Mucosa of descending colon (tissue), 3 donors: Measurements from ENCODE around the gene TCF4. TPM values are rescaled to one million over a fixed set of nuclear protein-coding genes. Genes with fewer than 3 reads are reported as not detected.

Source experiments
- ATAC-seq: fragments of 200-7000 bp; cut with Tn5 transposase; one replicate; pipeline ENCODE4 v1.9.1; 2020; ENCODE audit warnings: mild to moderate bottlenecking, moderate library complexity
- DNase-seq, 3 donors: peaks; one replicate each; pipeline ENCODE4 v3.0.0-alpha.2; 2020
- H3K36me3 ChIP-seq: fragments of 200-600 bp; one replicate; pipeline ENCODE4 v1.8.0; 2021; ENCODE audit warnings: low read depth, mild to moderate bottlenecking
- H3K4me1 ChIP-seq: fragments of 200-600 bp; one replicate; pipeline ENCODE4 v1.8.0; 2021; ENCODE audit warnings: low read depth, mild to moderate bottlenecking
- H3K4me3 ChIP-seq: fragments of 200-600 bp; one replicate; pipeline ENCODE4 v1.8.0; 2021; ENCODE audit warnings: mild to moderate bottlenecking
- H3K9me3 ChIP-seq: fragments of 200-600 bp; one replicate; pipeline ENCODE4 v1.8.0; 2021; ENCODE audit warnings: mild to moderate bottlenecking
- intact Hi-C, 2 donors: fragments of 100-400 bp; cut with DNase I in 1 of 2; cut with micrococcal nuclease in 1 of 2; formaldehyde crosslinking; loops; one replicate each; pipeline versions ENCODE4 v1.11.0 to v1.11.1; 2022; cut with DNase I, micrococcal nuclease
- total RNA-seq, 3 donors: library from RNA; stranded (reverse); fragmentation: NEBNext Ultra II Directional in 2 of 3; extraction: Animal tissue kit (Norgen Biotek cat#: 25700) in 2 of 3; gene quantifications; one replicate each; pipeline versions ENCODE4 v1.2.1 to v1.2.4, GENCODE V29; 2021 to 2023
- TF ChIP-seq, protein P1 (sequence below): fragments of 200-600 bp; IDR thresholded peaks from one replicate; pipeline ENCODE4 v1.8.0; 2022; ENCODE audit warnings: antibody characterized with exemption, mild to moderate bottlenecking
- donor health status: DM: no; HTN: no; CAD: no; lungs with moderate emphysema.
- donor health status: DM: no; HTN: no; CAD: no.
- donor health status: DM: no; HTN: yes; CAD: no.

The TCF4 gene
- total RNA-seq, 3 donors from 2014 or later, result 20.7 to 88.2 (median 24.6) TPM

DNA sequence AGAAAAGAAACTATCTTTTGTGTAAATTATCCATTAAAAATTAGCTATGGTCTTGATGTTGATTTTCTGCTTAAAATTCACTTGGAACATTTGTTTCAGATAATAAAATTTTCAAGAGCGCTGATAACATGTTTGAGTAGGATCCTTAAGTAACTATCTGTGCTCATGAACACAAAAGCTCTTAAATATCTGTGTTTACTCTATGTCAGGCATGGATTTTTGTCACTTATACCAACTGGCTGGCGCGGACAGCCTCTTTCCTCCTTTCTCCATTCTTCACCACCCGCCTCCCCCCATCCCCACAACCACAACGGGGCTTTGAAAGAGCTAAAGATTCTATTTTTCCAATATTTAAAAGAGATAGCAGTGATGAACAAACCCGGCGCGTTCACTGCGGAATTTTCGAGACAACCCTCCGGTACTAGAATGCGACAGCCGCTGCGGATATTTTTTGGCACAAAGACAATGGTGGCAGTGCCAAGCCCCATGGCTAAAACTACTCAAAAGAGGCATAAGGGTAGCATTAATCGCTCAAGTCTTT is 181.5 kb downstream of the TCF4 start:
- intact Hi-C loops, result no loop called here
- ATAC-seq (no peak), DNase-seq (no peak)
- TF ChIP-seq, protein P1, sequence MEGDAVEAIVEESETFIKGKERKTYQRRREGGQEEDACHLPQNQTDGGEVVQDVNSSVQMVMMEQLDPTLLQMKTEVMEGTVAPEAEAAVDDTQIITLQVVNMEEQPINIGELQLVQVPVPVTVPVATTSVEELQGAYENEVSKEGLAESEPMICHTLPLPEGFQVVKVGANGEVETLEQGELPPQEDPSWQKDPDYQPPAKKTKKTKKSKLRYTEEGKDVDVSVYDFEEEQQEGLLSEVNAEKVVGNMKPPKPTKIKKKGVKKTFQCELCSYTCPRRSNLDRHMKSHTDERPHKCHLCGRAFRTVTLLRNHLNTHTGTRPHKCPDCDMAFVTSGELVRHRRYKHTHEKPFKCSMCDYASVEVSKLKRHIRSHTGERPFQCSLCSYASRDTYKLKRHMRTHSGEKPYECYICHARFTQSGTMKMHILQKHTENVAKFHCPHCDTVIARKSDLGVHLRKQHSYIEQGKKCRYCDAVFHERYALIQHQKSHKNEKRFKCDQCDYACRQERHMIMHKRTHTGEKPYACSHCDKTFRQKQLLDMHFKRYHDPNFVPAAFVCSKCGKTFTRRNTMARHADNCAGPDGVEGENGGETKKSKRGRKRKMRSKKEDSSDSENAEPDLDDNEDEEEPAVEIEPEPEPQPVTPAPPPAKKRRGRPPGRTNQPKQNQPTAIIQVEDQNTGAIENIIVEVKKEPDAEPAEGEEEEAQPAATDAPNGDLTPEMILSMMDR, result no peak
- H3K9me3 ChIP-seq, result no peaks in the 10 kb centered on the region
- no peaks in the 10 kb centered on the region for H3K4me1 ChIP-seq
- no peak overlapping the region for H3K4me3 ChIP-seq
- H3K36me3 ChIP-seq, result no peaks in the 10 kb centered on the region

GRCh38 chr18:55405893-55406406 is 182.0 kb downstream of the TCF4 start:
- intact Hi-C loops, result no loop called here
- Histone ChIP-seq H3K4me3 (no peak overlapping the region), H3K4me1 (no peaks in the 10 kb centered on the region), H3K36me3 (no peaks in the 10 kb centered on the region), H3K9me3 (no peaks in the 10 kb centered on the region)
- DNase-seq, result peak in 2 of 3 donors; percentile 33 to 55
- TF ChIP-seq, protein P1, result no peak
- ATAC-seq, result peak; percentile 25

- Histone ChIP-seq H3K4me3 (no peak overlapping the region), H3K4me1 (no peaks in the 10 kb centered on the region), H3K36me3 (no peaks in the 10 kb centered on the region), H3K9me3 (no peaks in the 10 kb centered on the region)
- DNase-seq, result no peak
- intact Hi-C loops, result no loop called here
- ATAC-seq, result no peak
- TF ChIP-seq, protein P1, result no peak
Measured at GRCh38 chr18:55405475-55405874, 182.5 kb downstream of the TCF4 start.

GRCh38 chr18:55404832-55405465 is 183.0 kb downstream of the TCF4 start:
- no peaks in the 10 kb centered on the region for H3K9me3 ChIP-seq
- ATAC-seq (no peak), DNase-seq (no peak)
- H3K4me1 ChIP-seq, result no peaks in the 10 kb centered on the region
- intact Hi-C loops, result no loop called here
- H3K4me3 ChIP-seq, result no peak overlapping the region
- TF ChIP-seq, protein P1, result no peak
- no peaks in the 10 kb centered on the region for H3K36me3 ChIP-seq

DNA sequence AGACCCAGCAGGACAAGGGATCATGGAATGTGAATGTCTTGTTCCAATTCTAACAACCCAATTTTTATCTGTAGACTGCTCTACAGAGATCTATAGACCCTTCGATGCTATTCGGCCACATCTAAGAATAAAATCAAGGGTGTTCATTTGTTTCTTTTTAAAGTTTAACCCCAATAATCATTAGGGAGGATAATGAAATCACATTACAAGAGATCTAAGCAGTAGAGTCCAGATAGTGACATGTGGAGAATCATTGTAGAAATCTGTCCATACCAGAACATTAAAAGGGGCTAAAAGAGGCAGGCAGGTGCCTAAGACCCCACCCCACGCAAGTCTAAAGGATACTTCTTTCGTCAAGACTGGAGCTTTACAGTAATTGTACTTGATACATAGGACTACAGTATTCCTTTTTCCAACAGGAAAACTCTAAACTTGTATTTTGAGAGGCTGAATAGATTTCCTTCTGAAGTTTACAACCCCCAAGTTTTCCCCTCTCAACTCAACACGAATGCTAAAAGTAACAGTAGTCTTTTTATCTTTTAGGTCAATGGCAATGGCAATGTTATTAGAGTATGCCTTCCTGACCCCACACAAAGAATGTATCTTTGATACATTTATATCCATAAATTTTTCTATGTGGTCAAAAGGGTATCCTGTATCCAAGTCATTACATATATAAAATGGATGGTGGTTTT is 183.7 kb downstream of the TCF4 start:
- no peaks in the 10 kb centered on the region for H3K4me1 ChIP-seq
- ATAC-seq, result no peak
- DNase-seq, result no peak
- H3K9me3 ChIP-seq, result no peaks in the 10 kb centered on the region
- H3K4me3 ChIP-seq, result no peak overlapping the region
- H3K36me3 ChIP-seq, result no peaks in the 10 kb centered on the region
- intact Hi-C loops, result no loop called here
- TF ChIP-seq, protein P1, result no peak
